ENCODE measurements around the gene SPATA45. TPM values are rescaled to one million over a fixed set of nuclear protein-coding genes. Genes with fewer than 3 reads are reported as not detected.

SPATA45 gene
- total RNA-seq, 1 experiment from 2014 or later = not detected

Other genes starting within 250 kb of the SPATA45 start
- gene ATF3, start 238.9 kb downstream of the SPATA45 start, total RNA-seq (2014; rRNA removed; shearing (Covaris generic)) = 30.6 and 33.8 TPM in 2 replicates
- gene BATF3, start 147.8 kb downstream of the SPATA45 start, total RNA-seq (2014; rRNA removed; shearing (Covaris generic)) = 15.6 and 16.5 TPM in 2 replicates
- 72.1 and 76.7 TPM in 2 replicates for gene NSL1, start 55.9 kb downstream of the SPATA45 start, total RNA-seq (2014; rRNA removed; shearing (Covaris generic))
- 9.0 and 9.2 TPM in 2 replicates for gene TATDN3, start 55.8 kb downstream of the SPATA45 start, total RNA-seq (2014; rRNA removed; shearing (Covaris generic))
- gene FLVCR1, start 10.6 kb upstream of the SPATA45 start, total RNA-seq (2014; rRNA removed; shearing (Covaris generic)) = 24.3 and 28.0 TPM in 2 replicates
- 129 and 153 TPM in 2 replicates for gene VASH2, start 102.9 kb upstream of the SPATA45 start, total RNA-seq (2014; rRNA removed; shearing (Covaris generic))
- gene ANGEL2, start 168.2 kb upstream of the SPATA45 start, total RNA-seq (2014; rRNA removed; shearing (Covaris generic)) = 59.9 and 70.7 TPM in 2 replicates
- 30.4 and 37.4 TPM in 2 replicates for gene RPS6KC1, start 203.6 kb upstream of the SPATA45 start, total RNA-seq (2014; rRNA removed; shearing (Covaris generic))

All from SJCRH30 (cell line).